Peyer's patch (tissue), 4 donors: ENCODE results near the gene DNAH17.

ENCODE experiments used
- CTCF ChIP-seq, 6 experiments: fragments of 450-650 bp in 4 of 6; fragments of 200-600 bp in 2 of 6; sonication (generic) in 1 of 6; IDR thresholded peaks; one replicate each; pipeline ENCODE4 v1.5.1; 2017 to 2019; ENCODE audit warnings: antibody characterized with exemption in 6 of 6, mild to moderate bottlenecking in 3 of 6, moderate library complexity in 1 of 6
- POLR2A ChIP-seq, 2 donors: fragments of 450-650 bp; IDR thresholded peaks; one replicate each; pipeline ENCODE4 v1.5.1; 2017; ENCODE audit warnings: antibody characterized with exemption in 2 of 2, mild to moderate bottlenecking in 2 of 2, moderate library complexity in 2 of 2

GRCh38 chr17:78496311-78496710 lies 80.9 kb downstream of the DNAH17 start:
- TF ChIP-seq CTCF (IDR thresholded peaks at IDR 0.05), result no peak
- no peak for TF ChIP-seq POLR2A (IDR thresholded peaks at IDR 0.05)
